NOMO-1 (cell line): Measurements from ENCODE around the gene PASD1.
"Not testable (repeated sequence)": the region's sequence is repeated elsewhere in the genome, so short reads cannot be mapped to it uniquely, and the experiment has no call there.

Experiments used
- DNase-seq, 2 experiments: peaks; one replicate each; lab custom pipeline; 2025; ENCODE audit not compliant: unreplicated experiment in 2 of 2; lab: John Stamatoyannopoulos, UW

Gene PASD1

GRCh38 chrX:151604931-151605330 lies 41.5 kb downstream of the PASD1 start:
- DNase-seq, result no peak

- no peak for DNase-seq
Observed at GRCh38 chrX:151609222-151609621, 45.7 kb downstream of the PASD1 start.

- DNase-seq, result no peak
Observed at GRCh38 chrX:151621422-151621821, 57.9 kb downstream of the PASD1 start.

- no peak for DNase-seq
Observed at GRCh38 chrX:151624677-151625076, 61.2 kb downstream of the PASD1 start.

- DNase-seq, result no peak
Observed at GRCh38 chrX:151631822-151632221, 68.3 kb downstream of the PASD1 start.

GRCh38 chrX:151633157-151633556 lies 69.7 kb downstream of the PASD1 start:
- DNase-seq, result no peak

GRCh38 chrX:151634937-151635336 lies 71.5 kb downstream of the PASD1 start:
- DNase-seq, result no peak

GRCh38 chrX:151641564-151641963 lies 78.1 kb downstream of the PASD1 start:
- no peak for DNase-seq

- DNase-seq, result no peak
Observed at GRCh38 chrX:151675121-151675746, 111.8 kb downstream of the PASD1 start.

GRCh38 chrX:151676196-151676595 lies 112.7 kb downstream of the PASD1 start:
- no peak for DNase-seq

- DNase-seq, result no peak
Observed at GRCh38 chrX:151679798-151680402, 116.4 kb downstream of the PASD1 start.

- DNase-seq, result peak in 1 of 2 experiments; percentile 9
Observed at GRCh38 chrX:151680805-151681204, 117.3 kb downstream of the PASD1 start.

- no peak for DNase-seq
Observed at GRCh38 chrX:151687635-151688034, 124.2 kb downstream of the PASD1 start.

- DNase-seq, result no peak
Observed at GRCh38 chrX:151688695-151689094, 125.2 kb downstream of the PASD1 start.

GRCh38 chrX:151692825-151693224 lies 129.3 kb downstream of the PASD1 start:
- no peak for DNase-seq

- DNase-seq, result no peak
Observed at GRCh38 chrX:151694121-151694520, 130.6 kb downstream of the PASD1 start.

- DNase-seq, result no peak
Observed at GRCh38 chrX:151694661-151695582, 131.4 kb downstream of the PASD1 start, which contains the start of gene PRRG3. TSS of gene PRRG3 (plus strand) at chrX:151695458. CDS start at chrX:151698815, 3,357 bp downstream.

- DNase-seq, result no peak
Observed at GRCh38 chrX:151695583-151696340, 132.3 kb downstream of the PASD1 start.

GRCh38 chrX:151697082-151697481 lies 133.6 kb downstream of the PASD1 start:
- DNase-seq, result not testable (repeated sequence)

- DNase-seq, result no peak
Observed at GRCh38 chrX:151697522-151697921, 134.0 kb downstream of the PASD1 start.

GRCh38 chrX:151698485-151698884 lies 135.0 kb downstream of the PASD1 start:
- no peak for DNase-seq
